Camera-type eye (tissue), 1 donor: ENCODE results near the gene QARS1. TPM values are rescaled to one million over a fixed set of nuclear protein-coding genes. Genes with fewer than 3 reads are reported as not detected.

ENCODE experiments used
- total RNA-seq: library from RNA; depleted of rRNA; stranded (reverse); fragments of >200 nt; gene quantifications from one replicate; pipeline ENCODE4 v1.2.3, GENCODE V29; 2014

QARS1 gene
- 268 TPM for total RNA-seq

DNA sequence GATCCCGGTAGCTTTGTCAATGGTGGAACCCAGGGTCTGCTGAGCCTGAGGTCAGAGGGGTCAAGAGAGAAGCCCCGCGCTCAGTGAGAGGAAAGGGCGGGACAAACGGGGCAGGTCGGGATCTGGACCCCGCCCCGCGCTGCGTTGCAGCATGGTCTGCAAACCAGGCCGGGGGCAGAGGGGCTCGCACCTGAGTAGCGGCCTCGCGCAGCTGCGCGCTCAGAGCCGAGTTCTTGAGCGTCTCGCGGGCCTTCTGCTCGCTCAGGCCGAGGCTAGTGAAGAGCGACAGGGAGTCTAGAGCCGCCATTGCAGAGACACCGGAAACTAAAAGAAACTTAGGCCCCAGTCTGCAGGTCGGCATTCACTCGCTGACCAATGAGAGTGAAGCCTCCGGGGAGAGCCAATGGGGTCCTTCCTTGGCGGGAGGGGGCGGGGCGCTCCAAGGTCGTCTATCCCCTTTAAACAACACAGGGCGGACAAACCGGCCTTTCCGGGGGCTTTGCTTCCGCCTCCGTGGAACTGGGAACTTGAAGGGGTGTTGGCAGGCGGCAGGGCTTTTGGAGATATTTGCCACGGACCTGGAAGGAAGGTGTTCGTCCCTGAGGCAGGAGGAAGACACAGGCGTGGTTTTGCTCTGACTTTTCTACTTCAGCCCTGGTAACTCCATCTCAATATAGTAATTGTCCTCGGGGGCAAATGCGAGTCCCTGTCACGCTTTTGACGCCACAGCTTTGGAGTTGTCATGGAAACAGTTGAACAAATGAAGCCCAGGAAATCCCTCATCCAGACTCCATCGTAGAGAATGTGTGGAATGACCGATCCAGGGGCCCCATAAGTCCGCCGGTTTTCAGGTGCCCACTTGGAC, at the start of gene QARS1:
QARS1 (minus strand) TSS at position 331 of the 865 bp plus-strand sequence; CDS start at position 307, 24 bp downstream.

DNA sequence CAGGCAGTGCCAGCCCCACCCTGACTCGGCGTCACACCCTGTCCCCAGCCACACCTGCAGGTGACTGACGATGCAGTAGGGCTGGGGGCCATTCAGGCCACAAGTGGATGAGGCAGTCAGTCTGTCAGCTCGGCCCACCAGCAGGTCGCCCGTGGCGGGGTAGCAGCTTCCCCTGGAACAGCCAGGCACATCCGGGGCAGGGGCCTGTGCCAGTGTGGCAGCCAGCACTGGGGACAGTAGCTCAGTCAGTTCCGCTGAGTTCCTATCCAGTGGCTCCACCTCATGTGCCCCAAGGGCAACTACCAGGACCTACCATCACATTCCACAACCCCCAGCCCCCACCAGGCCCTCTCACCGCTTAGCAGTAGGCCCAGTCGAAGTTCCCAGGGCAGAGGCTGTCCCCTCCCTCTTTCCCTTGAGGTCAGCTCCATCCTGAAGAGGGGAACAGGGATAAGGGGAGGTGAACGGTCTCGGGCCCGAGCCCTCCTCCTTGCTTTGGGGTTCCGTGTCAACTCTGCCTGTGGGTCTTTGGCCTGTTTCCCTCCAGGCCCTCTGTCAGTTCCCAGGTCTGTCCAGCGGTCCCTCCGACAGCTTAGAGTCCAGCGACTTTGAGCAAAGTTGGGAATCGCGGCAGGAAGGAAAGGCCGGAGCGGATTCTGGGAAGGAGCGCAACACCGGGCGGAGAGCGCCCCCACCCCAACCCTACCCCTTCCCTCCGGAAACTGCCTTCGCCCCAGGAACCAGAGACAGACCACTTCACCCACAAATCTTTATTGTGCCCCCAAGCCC, 28.1 kb upstream of the QARS1 start, which contains the start of gene LAMB2:
LAMB2 (minus strand) TSS at position 614 of the 789 bp plus-strand sequence; CDS start at position 431, 183 bp downstream.

DNA sequence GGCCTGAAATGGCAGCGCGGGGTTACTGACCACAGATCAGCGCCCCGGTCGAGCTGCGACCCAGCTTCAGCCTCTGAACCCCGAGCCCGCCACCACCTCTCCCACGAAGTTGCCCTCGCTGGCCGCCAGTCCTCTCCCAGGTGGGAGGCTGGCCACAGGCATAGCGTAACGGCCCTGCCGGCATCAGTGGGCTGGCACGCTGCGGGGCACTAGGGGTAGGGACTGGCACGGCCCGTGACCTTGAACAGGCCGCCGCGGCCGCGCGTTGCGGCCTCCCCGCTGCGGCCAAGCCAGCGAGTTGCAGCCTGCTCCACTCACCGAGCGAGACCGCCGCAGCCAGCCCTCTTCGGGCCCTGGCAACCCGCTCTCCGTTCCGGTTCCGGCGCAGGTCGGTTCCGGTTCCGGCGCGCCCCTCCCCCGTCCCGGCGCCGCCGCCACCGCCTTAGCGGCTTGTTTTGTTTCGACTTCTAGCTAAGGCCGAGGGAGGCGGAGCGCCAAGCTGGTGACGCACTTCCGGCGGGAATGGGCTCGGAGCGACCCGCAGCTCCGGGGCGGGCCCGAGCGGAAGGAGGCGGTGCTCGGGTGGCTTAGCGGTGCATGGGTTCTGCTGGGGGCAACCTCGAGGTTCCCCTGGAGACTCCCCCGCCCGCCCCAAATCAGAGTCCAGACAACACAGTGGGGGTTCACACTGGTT, 16.0 kb upstream of the QARS1 start, which contains the start of gene USP19:
USP19 (minus strand) TSS at position 386 of the 694 bp plus-strand sequence. CDS start 1,678 bp downstream, outside the sequence.

DNA sequence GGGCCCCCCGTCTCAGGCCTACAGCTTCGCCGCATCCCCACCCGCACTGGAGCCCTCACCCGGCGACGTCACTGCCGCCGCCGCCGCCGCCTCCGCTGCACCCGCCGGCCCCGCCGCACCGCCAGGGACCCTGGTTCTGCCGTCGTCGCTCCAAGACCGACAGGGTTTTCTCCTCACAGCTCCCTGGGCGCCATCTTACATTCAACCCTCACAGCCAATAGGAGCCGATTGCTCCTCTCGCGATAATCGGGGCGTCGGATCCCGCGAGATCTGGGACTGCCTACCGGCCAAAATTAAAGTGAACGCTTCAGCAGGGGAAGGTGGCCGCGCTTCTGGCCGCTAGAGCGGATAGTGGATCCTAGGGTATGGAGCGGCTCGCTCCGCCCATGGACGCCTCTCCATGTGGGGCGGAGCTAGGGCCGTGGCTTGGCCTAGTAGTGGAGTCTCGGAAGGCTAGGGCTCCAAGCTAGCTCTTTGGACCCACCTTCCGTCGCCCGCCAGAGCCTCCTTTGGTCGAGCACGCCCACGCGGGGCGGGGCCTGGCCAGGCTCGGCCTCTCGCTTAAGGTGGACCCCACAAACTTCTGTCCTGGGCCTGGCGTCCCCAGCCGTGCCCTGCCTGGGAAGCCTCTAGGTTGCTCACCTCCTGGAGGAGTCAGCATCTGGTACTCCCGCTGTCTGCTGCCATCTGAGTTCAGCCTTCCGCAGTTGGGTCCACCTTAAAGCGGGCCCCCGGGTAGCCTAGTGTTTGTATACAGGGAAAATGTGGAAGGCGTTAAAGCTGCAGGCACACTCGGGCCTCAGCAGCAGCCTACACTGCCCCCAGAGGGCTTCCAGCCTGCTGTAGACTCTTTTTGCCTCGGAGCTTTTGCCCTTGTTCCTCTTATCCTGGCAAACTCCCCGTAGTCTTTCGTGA, 10.4 kb downstream of the QARS1 start, which contains the start of gene QRICH1:
QRICH1 (minus strand) TSS at position 219 of the 915 bp plus-strand sequence. CDS start 17,054 bp downstream, outside the sequence.

Other genes with a start within 250 kb of the QARS1 start
- 9.9 TPM for gene SLC25A20, start 205.9 kb downstream of the QARS1 start, total RNA-seq
- 109 TPM for gene ARIH2, start 185.9 kb downstream of the QARS1 start, total RNA-seq
- 61.0 TPM for gene P4HTM, start 114.5 kb downstream of the QARS1 start, total RNA-seq
- gene WDR6, start 97.4 kb downstream of the QARS1 start, total RNA-seq = 154 TPM
- 42.4 TPM for gene DALRD3, start 86.2 kb downstream of the QARS1 start, total RNA-seq
- gene NDUFAF3, start 82.6 kb downstream of the QARS1 start, total RNA-seq = 51.6 TPM
- 126 TPM for gene IMPDH2, start 75.4 kb downstream of the QARS1 start, total RNA-seq
- 102 TPM for gene QRICH1, start 10.7 kb downstream of the QARS1 start, total RNA-seq
- 81.2 TPM for gene USP19, start 16.1 kb upstream of the QARS1 start, total RNA-seq
- gene LAMB2, start 28.3 kb upstream of the QARS1 start, total RNA-seq = 450 TPM
- gene CCDC71, start 61.6 kb upstream of the QARS1 start, total RNA-seq = 29.8 TPM
- gene KLHDC8B, start 66.8 kb upstream of the QARS1 start, total RNA-seq = 49.9 TPM
- gene C3orf62, start 172.5 kb upstream of the QARS1 start, total RNA-seq = 7.5 TPM
- 40.5 TPM for gene USP4, start 235.3 kb upstream of the QARS1 start, total RNA-seq